Stimulated activated CD8-positive, alpha-beta memory T cell treated with anti-CD3 and anti-CD28 coated beads, Interleukin-7, amount 100 ng/mL, for 1 hour (primary cell): ENCODE data around the gene PIP5K1C.
A peak's percentile ranks its signal among the peaks of the same experiment; 100 is the strongest.

Experiments
- DNase-seq, 2 donors: peaks; one replicate each; pipeline ENCODE4 v3.0.0-alpha.2; 2020; ENCODE audit warnings: low read depth in 2 of 2

Gene PIP5K1C

GRCh38 chr19:3700242-3701032 is at the start of gene PIP5K1C:
Gene PIP5K1C, minus strand, starts transcription at chr19:3700468. Its CDS starts 78 bp downstream, at chr19:3700390.
- DNase-seq: peak; percentile 88 to 91

- no peak for DNase-seq
Measured at GRCh38 chr19:3748965-3749364, 48.7 kb upstream of the PIP5K1C start.

GRCh38 chr19:3746371-3747056 is 46.2 kb upstream of the PIP5K1C start:
- DNase-seq: no peak

- no peak for DNase-seq
Measured at GRCh38 chr19:3745363-3746045, 45.2 kb upstream of the PIP5K1C start.

- DNase-seq: no peak
Measured at GRCh38 chr19:3743486-3743885, 43.2 kb upstream of the PIP5K1C start.

- no peak for DNase-seq
Measured at GRCh38 chr19:3740431-3740830, 40.2 kb upstream of the PIP5K1C start.

- DNase-seq: no peak
Measured at GRCh38 chr19:3738477-3739220, 38.4 kb upstream of the PIP5K1C start.

GRCh38 chr19:3737487-3738205 is 37.4 kb upstream of the PIP5K1C start:
- no peak for DNase-seq

GRCh38 chr19:3736106-3736724 is 35.9 kb upstream of the PIP5K1C start:
- no peak for DNase-seq

- no peak for DNase-seq
Measured at GRCh38 chr19:3734310-3734600, 34.0 kb upstream of the PIP5K1C start.

- no peak for DNase-seq
Measured at GRCh38 chr19:3733549-3734309, 33.5 kb upstream of the PIP5K1C start.

GRCh38 chr19:3732108-3732507 is 31.8 kb upstream of the PIP5K1C start:
- DNase-seq: no peak

GRCh38 chr19:3730457-3730958 is 30.2 kb upstream of the PIP5K1C start:
- no peak for DNase-seq

- no peak for DNase-seq
Measured at GRCh38 chr19:3725640-3726310, 25.5 kb upstream of the PIP5K1C start.

GRCh38 chr19:3725121-3725520 is 24.9 kb upstream of the PIP5K1C start:
- no peak for DNase-seq

- DNase-seq: no peak
Measured at GRCh38 chr19:3723883-3724282, 23.6 kb upstream of the PIP5K1C start.

GRCh38 chr19:3723110-3723488 is 22.8 kb upstream of the PIP5K1C start:
- no peak for DNase-seq

GRCh38 chr19:3722443-3723109 is 22.3 kb upstream of the PIP5K1C start:
- no peak for DNase-seq

- DNase-seq: no peak
Measured at GRCh38 chr19:3721887-3722442, 21.7 kb upstream of the PIP5K1C start.
